ENCODE data around the gene TM6SF1. TPM values are rescaled to one million over a fixed set of nuclear protein-coding genes. Genes with fewer than 3 reads are reported as not detected.
"Not testable (repeated sequence)": the region's sequence is repeated elsewhere in the genome, so short reads cannot be mapped to it uniquely, and the experiment has no call there.

The TM6SF1 gene
- total RNA-seq, 1 donor from 2014 or later = 2.1 TPM

- H3K27ac Mint-ChIP-seq (ENCODE audit: unreplicated experiment) = no peak overlapping the region
- no peaks in the 10 kb centered on the region for H3K9me3 ChIP-seq (ENCODE audit: insufficient read depth, low read depth, low read length)
- H2AFZ ChIP-seq (ENCODE audit: low read depth, low read length) = no peak overlapping the region
- FAIRE-seq (no peak), DNase-seq (ENCODE audit: low read depth) (no peak)
- peaks cover 20% of the 10 kb centered on the region for H3K4me1 ChIP-seq (ENCODE audit: insufficient read depth, low read length)
- TF ChIP-seq, protein P1, sequence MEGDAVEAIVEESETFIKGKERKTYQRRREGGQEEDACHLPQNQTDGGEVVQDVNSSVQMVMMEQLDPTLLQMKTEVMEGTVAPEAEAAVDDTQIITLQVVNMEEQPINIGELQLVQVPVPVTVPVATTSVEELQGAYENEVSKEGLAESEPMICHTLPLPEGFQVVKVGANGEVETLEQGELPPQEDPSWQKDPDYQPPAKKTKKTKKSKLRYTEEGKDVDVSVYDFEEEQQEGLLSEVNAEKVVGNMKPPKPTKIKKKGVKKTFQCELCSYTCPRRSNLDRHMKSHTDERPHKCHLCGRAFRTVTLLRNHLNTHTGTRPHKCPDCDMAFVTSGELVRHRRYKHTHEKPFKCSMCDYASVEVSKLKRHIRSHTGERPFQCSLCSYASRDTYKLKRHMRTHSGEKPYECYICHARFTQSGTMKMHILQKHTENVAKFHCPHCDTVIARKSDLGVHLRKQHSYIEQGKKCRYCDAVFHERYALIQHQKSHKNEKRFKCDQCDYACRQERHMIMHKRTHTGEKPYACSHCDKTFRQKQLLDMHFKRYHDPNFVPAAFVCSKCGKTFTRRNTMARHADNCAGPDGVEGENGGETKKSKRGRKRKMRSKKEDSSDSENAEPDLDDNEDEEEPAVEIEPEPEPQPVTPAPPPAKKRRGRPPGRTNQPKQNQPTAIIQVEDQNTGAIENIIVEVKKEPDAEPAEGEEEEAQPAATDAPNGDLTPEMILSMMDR (IDR thresholded peaks at IDR 0.05; ENCODE audit: insufficient read depth, low read depth, low read length) = no peak
- no peak for TF ChIP-seq EZH2 (IDR thresholded peaks at IDR 0.05; ENCODE audit: insufficient read depth, low read length)
- no peaks in the 10 kb centered on the region for H3K9me3 Mint-ChIP-seq (ENCODE audit: unreplicated experiment)
- peaks cover 3% of the 10 kb centered on the region for H3K36me3 Mint-ChIP-seq (ENCODE audit: low read depth, unreplicated experiment)
- H3K9ac ChIP-seq (ENCODE audit: low read length) = no peak overlapping the region
- peaks cover 88% of the 10 kb centered on the region for H3K79me2 ChIP-seq (ENCODE audit: insufficient read depth, low read length)
- no peak overlapping the region for H3K4me2 ChIP-seq (ENCODE audit: low read length)
- no peaks in the 10 kb centered on the region for H3K27me3 ChIP-seq (ENCODE audit: insufficient read depth, low read length)
- H3K27me3 Mint-ChIP-seq (ENCODE audit: low read depth, unreplicated experiment) = no peaks in the 10 kb centered on the region
- no peak overlapping the region for H3K4me3 Mint-ChIP-seq (ENCODE audit: unreplicated experiment)
- peaks cover 26% of the 10 kb centered on the region for H3K4me1 Mint-ChIP-seq (ENCODE audit: low read depth, unreplicated experiment)
- no peak overlapping the region for H3K27ac ChIP-seq (ENCODE audit: low read depth, low read length)
- H3K36me3 ChIP-seq (ENCODE audit: insufficient read depth, low read length) = no peaks in the 10 kb centered on the region
- no peak overlapping the region for H3K4me3 ChIP-seq (ENCODE audit: insufficient read depth, low read depth, low read length)
- H4K20me1 ChIP-seq (ENCODE audit: insufficient read depth, low read length) = peaks cover 63% of the 10 kb centered on the region
These were observed 59.4 kb downstream of the TM6SF1 start for GRCh38 chr15:83166830-83167229.

GRCh38 chr15:83169576-83169975 lies 62.1 kb downstream of the TM6SF1 start:
- H3K36me3 Mint-ChIP-seq (ENCODE audit: low read depth, unreplicated experiment); H3K27ac ChIP-seq (ENCODE audit: low read depth, low read length); H3K9ac ChIP-seq (ENCODE audit: low read length); H3K4me2 ChIP-seq (ENCODE audit: low read length); H3K4me3 ChIP-seq (ENCODE audit: insufficient read depth, low read depth, low read length); FAIRE-seq; H3K9me3 Mint-ChIP-seq (ENCODE audit: unreplicated experiment); H2AFZ ChIP-seq (ENCODE audit: low read depth, low read length); H3K9me3 ChIP-seq (ENCODE audit: insufficient read depth, low read depth, low read length); H3K36me3 ChIP-seq (ENCODE audit: insufficient read depth, low read length); DNase-seq (ENCODE audit: low read depth); H3K4me3 Mint-ChIP-seq (ENCODE audit: unreplicated experiment); H3K27me3 ChIP-seq (ENCODE audit: insufficient read depth, low read length); H3K27me3 Mint-ChIP-seq (ENCODE audit: low read depth, unreplicated experiment): not testable (repeated sequence)
- Histone ChIP-seq H3K79me2 (ENCODE audit: insufficient read depth, low read length) (peaks cover 89% of the 10 kb centered on the region), H4K20me1 (ENCODE audit: insufficient read depth, low read length) (peaks cover 71% of the 10 kb centered on the region), H3K4me1 (ENCODE audit: insufficient read depth, low read length) (peaks cover 15% of the 10 kb centered on the region)
- Mint-ChIP-seq H3K27ac (ENCODE audit: unreplicated experiment) (peak overlapping the region; percentile 34), H3K4me1 (ENCODE audit: low read depth, unreplicated experiment) (peaks cover 15% of the 10 kb centered on the region)

GRCh38 chr15:83170474-83171165 lies 63.2 kb downstream of the TM6SF1 start:
- Histone ChIP-seq H2AFZ (ENCODE audit: low read depth, low read length) (no peak overlapping the region), H3K27ac (ENCODE audit: low read depth, low read length) (peak overlapping the region; percentile 44), H3K36me3 (ENCODE audit: insufficient read depth, low read length) (no peaks in the 10 kb centered on the region), H3K4me1 (ENCODE audit: insufficient read depth, low read length) (peaks cover 6% of the 10 kb centered on the region), H3K9ac (ENCODE audit: low read length) (peak overlapping the region; percentile 31), H3K4me3 (ENCODE audit: insufficient read depth, low read depth, low read length) (no peak overlapping the region), H3K79me2 (ENCODE audit: insufficient read depth, low read length) (peaks cover 84% of the 10 kb centered on the region), H3K27me3 (ENCODE audit: insufficient read depth, low read length) (no peaks in the 10 kb centered on the region), H3K4me2 (ENCODE audit: low read length) (peak overlapping the region; percentile 61), H3K9me3 (ENCODE audit: insufficient read depth, low read depth, low read length) (no peaks in the 10 kb centered on the region), H4K20me1 (ENCODE audit: insufficient read depth, low read length) (peaks cover 70% of the 10 kb centered on the region)
- no peak overlapping the region for H3K4me3 Mint-ChIP-seq (ENCODE audit: unreplicated experiment)
- no peaks in the 10 kb centered on the region for H3K9me3 Mint-ChIP-seq (ENCODE audit: unreplicated experiment)
- H3K27me3 Mint-ChIP-seq (ENCODE audit: low read depth, unreplicated experiment) = no peaks in the 10 kb centered on the region
- H3K36me3 Mint-ChIP-seq (ENCODE audit: low read depth, unreplicated experiment) = no peaks in the 10 kb centered on the region
- peak overlapping the region; percentile 20 for H3K27ac Mint-ChIP-seq (ENCODE audit: unreplicated experiment)
- DNase-seq (ENCODE audit: low read depth) (peak; percentile 68), FAIRE-seq (no peak)
- peaks cover 5% of the 10 kb centered on the region for H3K4me1 Mint-ChIP-seq (ENCODE audit: low read depth, unreplicated experiment)
- no peak for TF ChIP-seq EZH2 (IDR thresholded peaks at IDR 0.05; ENCODE audit: insufficient read depth, low read length)
- TF ChIP-seq, protein P1 (IDR thresholded peaks at IDR 0.05; ENCODE audit: insufficient read depth, low read depth, low read length) = no peak

Measured in astrocyte (in vitro differentiated cells and primary cell).